WTC11 (cell line): Measurements from ENCODE around the gene IVD. TPM values are rescaled to one million over a fixed set of nuclear protein-coding genes. Genes with fewer than 3 reads are reported as not detected.

Experiments
- ATAC-seq: fragments of 200-7000 bp; cut with Tn5 transposase; 2 replicates; pipeline ENCODE4 v1.10.0; 2021; ENCODE audit warnings: mild to moderate bottlenecking, moderate library complexity
- CTCF ChIA-PET: fragments of 300-600 bp; sonication (Branson Sonifier 250); formaldehyde crosslinking; loops from one replicate; lab custom pipeline; 2021; ENCODE audit warnings: antibody characterized with exemption; lab: Charles Lee
- POLR2A ChIA-PET: fragments of 350-600 bp; sonication (Branson Sonifier 250); formaldehyde crosslinking; loops from one replicate; lab custom pipeline; 2021; ENCODE audit warnings: antibody characterized with exemption; lab: Charles Lee
- DNase-seq: peaks from one replicate; pipeline ENCODE4 v3.0.0; 2021; ENCODE audit warnings: low spot score
- H3K27ac Mint-ChIP-seq: 2 replicates; pipeline ENCODE4 v1.8.0; 2021; ENCODE audit warnings: mixed read lengths
- H3K27me3 Mint-ChIP-seq: 2 replicates; pipeline ENCODE4 v1.8.0; 2021; ENCODE audit warnings: low read depth, mild to moderate bottlenecking, moderate library complexity, mixed read lengths
- H3K36me3 Mint-ChIP-seq: 2 replicates; pipeline ENCODE4 v1.8.0; 2021; ENCODE audit warnings: mixed read lengths
- H3K4me1 Mint-ChIP-seq: 2 replicates; pipeline ENCODE4 v1.8.0; 2022; ENCODE audit warnings: mixed read lengths
- H3K4me3 Mint-ChIP-seq: 2 replicates; pipeline ENCODE4 v1.8.0; 2021; ENCODE audit warnings: mild to moderate bottlenecking, moderate library complexity, mixed read lengths
- H3K9me3 Mint-ChIP-seq: 2 replicates; pipeline ENCODE4 v1.8.0; 2021; ENCODE audit warnings: mixed read lengths
- AR ChIP-seq: fragments of 250-450 bp; sonication (Bioruptor Pico); IDR thresholded peaks from 2 replicates; pipeline ENCODE4 v1.9.0; 2021; ENCODE audit warnings: mild to moderate bottlenecking
- ATF1 ChIP-seq: sonication (generic); formaldehyde crosslinking; IDR thresholded peaks from 2 replicates; pipeline ENCODE4 v1.8.1; 2023; ENCODE audit warnings: mild to moderate bottlenecking, moderate library complexity, missing genetic modification reagents
- ATF2 ChIP-seq: sonication (generic); formaldehyde crosslinking; IDR thresholded peaks from 2 replicates; pipeline ENCODE4 v1.8.1; 2022; ENCODE audit warnings: low read depth, missing genetic modification reagents, borderline replicate concordance
- CBFB ChIP-seq: sonication (generic); formaldehyde crosslinking; IDR thresholded peaks from 2 replicates; pipeline ENCODE4 v1.8.1; 2022; ENCODE audit warnings: mild to moderate bottlenecking, low read depth, missing genetic modification reagents
- CREB1 ChIP-seq: sonication (generic); formaldehyde crosslinking; IDR thresholded peaks from 2 replicates; pipeline ENCODE4 v1.8.0; 2023; ENCODE audit warnings: mild to moderate bottlenecking, missing genetic modification reagents
- E2F5 ChIP-seq: sonication (generic); formaldehyde crosslinking; IDR thresholded peaks from 2 replicates; pipeline ENCODE4 v1.8.1; 2022; ENCODE audit warnings: mild to moderate bottlenecking, moderate library complexity, missing genetic modification reagents
- GRHL2 ChIP-seq: fragments of 250-450 bp; sonication (Bioruptor Pico); IDR thresholded peaks from 2 replicates; pipeline ENCODE4 v1.8.0; 2022; ENCODE audit warnings: mild to moderate bottlenecking, moderate library complexity; ENCODE audit not compliant: insufficient replicate concordance, severe bottlenecking
- KAT7 ChIP-seq: sonication (generic); formaldehyde crosslinking; IDR thresholded peaks from 2 replicates; pipeline ENCODE4 v1.8.1; 2023; ENCODE audit warnings: missing genetic modification reagents, mild to moderate bottlenecking, borderline replicate concordance
- NFATC4 ChIP-seq: fragments of 250-450 bp; sonication (Bioruptor Pico); IDR thresholded peaks from 2 replicates; pipeline ENCODE4 v1.9.0; 2021; ENCODE audit warnings: mild to moderate bottlenecking
- NFE2L1 ChIP-seq: sonication (generic); formaldehyde crosslinking; IDR thresholded peaks from 2 replicates; pipeline ENCODE4 v1.8.1; 2023; ENCODE audit warnings: missing genetic modification reagents
- NR1H2 ChIP-seq: sonication (generic); formaldehyde crosslinking; IDR thresholded peaks from 2 replicates; pipeline ENCODE4 v1.9.0; 2021; ENCODE audit warnings: mild to moderate bottlenecking, moderate library complexity, missing genetic modification reagents
- PREB ChIP-seq: sonication (generic); formaldehyde crosslinking; IDR thresholded peaks from 2 replicates; pipeline ENCODE4 v1.8.1; 2022; ENCODE audit warnings: mild to moderate bottlenecking, missing genetic modification reagents, moderate library complexity, borderline replicate concordance
- RELA ChIP-seq: sonication (generic); formaldehyde crosslinking; IDR thresholded peaks from 2 replicates; pipeline ENCODE4 v1.8.1; 2022; ENCODE audit warnings: missing genetic modification reagents, mild to moderate bottlenecking, borderline replicate concordance
- RORB ChIP-seq: fragments of 250-450 bp; sonication (Bioruptor Pico); IDR thresholded peaks from 2 replicates; pipeline ENCODE4 v1.9.0; 2021; ENCODE audit warnings: mild to moderate bottlenecking
- STAT6 ChIP-seq: sonication (generic); formaldehyde crosslinking; conservative IDR thresholded peaks from 2 replicates; pipeline ENCODE4 v1.8.1; 2023; ENCODE audit warnings: mild to moderate bottlenecking, low read depth, missing genetic modification reagents, moderate library complexity
- TEAD1 ChIP-seq: sonication (generic); formaldehyde crosslinking; IDR thresholded peaks from 2 replicates; pipeline ENCODE4 v1.8.0; 2022; ENCODE audit warnings: mild to moderate bottlenecking, missing genetic modification reagents
- ZBTB43 ChIP-seq: sonication (generic); formaldehyde crosslinking; IDR thresholded peaks from 2 replicates; pipeline ENCODE4 v1.8.1; 2023; ENCODE audit warnings: mild to moderate bottlenecking, missing genetic modification reagents
- ZNF232 ChIP-seq: sonication (generic); formaldehyde crosslinking; IDR thresholded peaks from 2 replicates; pipeline ENCODE4 v1.8.0; 2022; ENCODE audit warnings: mild to moderate bottlenecking, missing genetic modification reagents
- ZNF512 ChIP-seq: sonication (generic); formaldehyde crosslinking; IDR thresholded peaks from 2 replicates; pipeline ENCODE4 v1.8.1; 2022; ENCODE audit warnings: missing genetic modification reagents, borderline replicate concordance
- ZNF671 ChIP-seq: fragments of 250-450 bp; sonication (Bioruptor Pico); IDR thresholded peaks from 2 replicates; pipeline ENCODE4 v1.8.0; 2021; ENCODE audit warnings: mild to moderate bottlenecking
- total RNA-seq: library from RNA; stranded (reverse); gene quantifications from 3 replicates; pipeline ENCODE4 v1.2.3, GENCODE V29; 2021

IVD gene
- total RNA-seq, 1 experiment from 2014 or later, result 96.1 TPM

GRCh38 chr15:40398413-40398873 is 7.2 kb upstream of the IVD start:
- POLR2A ChIA-PET, result no interaction called here
- Mint-ChIP-seq H3K27ac (no peak overlapping the region), H3K9me3 (no peaks in the 10 kb centered on the region; the same call in 1 of the 2 replicates), H3K27me3 (no peaks in the 10 kb centered on the region), H3K4me3 (no peak overlapping the region), H3K4me1 (no peaks in the 10 kb centered on the region), H3K36me3 (peaks cover 9% of the 10 kb centered on the region)
- TF ChIP-seq TEAD1, result no peak
- TF ChIP-seq CBFB, result no peak
- no peak for TF ChIP-seq E2F5 (CRISPR knock-in tag)
- TF ChIP-seq CREB1, result no peak
- DNase-seq (no peak), ATAC-seq (no peak)
- CTCF ChIA-PET, result interaction anchor here (1.1 to 1.6 kb wide), 4 partner anchors 8 to 78 kb away, joined by 5 to 10 read pairs (median 6); partner anchors contain the start of gene IVD

- no peaks in the 10 kb centered on the region for H3K27me3 Mint-ChIP-seq
- H3K36me3 Mint-ChIP-seq, result no peaks in the 10 kb centered on the region
- CTCF ChIA-PET, result interaction anchor here (1.0 to 1.4 kb wide), 3 partner anchors 23 to 124 kb away, joined by 3 to 10 read pairs (median 4); no protein-coding TSS in a partner anchor
- TF ChIP-seq CREB1, result no peak
- TF ChIP-seq RELA, result no peak
- no peak for TF ChIP-seq RORB (CRISPR knock-in tag)
- no peak for TF ChIP-seq KAT7 (CRISPR knock-in tag)
- TF ChIP-seq STAT6, result no peak
- no peak for TF ChIP-seq NFE2L1 (CRISPR knock-in tag)
- no peak for TF ChIP-seq ZNF232 (CRISPR knock-in tag)
- no peak for TF ChIP-seq GRHL2
- no peak for TF ChIP-seq ZNF512 (CRISPR knock-in tag)
- TF ChIP-seq TEAD1, result no peak
- TF ChIP-seq PREB (CRISPR knock-in tag), result no peak
- TF ChIP-seq NR1H2, result no peak
- TF ChIP-seq ATF1 (CRISPR knock-in tag), result no peak
- DNase-seq (no peak), ATAC-seq (no peak)
- no peaks in the 10 kb centered on the region; the same call in 1 of the 2 replicates for H3K9me3 Mint-ChIP-seq
- POLR2A ChIA-PET, result no interaction called here
- H3K4me3 Mint-ChIP-seq, result no peak overlapping the region
- H3K27ac Mint-ChIP-seq, result no peak overlapping the region
- H3K4me1 Mint-ChIP-seq, result no peaks in the 10 kb centered on the region
Measured at GRCh38 chr15:40399370-40399769, 6.2 kb upstream of the IVD start.

GRCh38 chr15:40407330-40407990 is 1.9 kb downstream of the IVD start:
- POLR2A ChIA-PET, result no interaction called here
- H3K9me3 Mint-ChIP-seq, result no peaks in the 10 kb centered on the region
- H3K4me3 Mint-ChIP-seq, result peak overlapping the region; percentile 88
- H3K27me3 Mint-ChIP-seq, result no peaks in the 10 kb centered on the region
- DNase-seq (no peak), ATAC-seq (no peak)
- H3K27ac Mint-ChIP-seq, result peak overlapping the region; percentile 83
- peaks cover 17% of the 10 kb centered on the region for H3K4me1 Mint-ChIP-seq
- H3K36me3 Mint-ChIP-seq, result peaks cover 41% of the 10 kb centered on the region
- CTCF ChIA-PET, result interaction anchor here (1.1 to 2.8 kb wide), 3 partner anchors 10 to 70 kb away, joined by 4 to 24 read pairs (median 4); no protein-coding TSS in a partner anchor
- TF ChIP-seq NFATC4 (CRISPR knock-in tag), result no peak
- TF ChIP-seq ATF2, result no peak
- TF ChIP-seq ZNF671 (CRISPR knock-in tag), result no peak
- no peak for TF ChIP-seq ZBTB43
- TF ChIP-seq AR, result no peak
